Esophagus squamous epithelium (tissue), 4 donors: ENCODE measurements around the gene ABCA1.
"Not testable (repeated sequence)": the region's sequence is repeated elsewhere in the genome, so short reads cannot be mapped to it uniquely, and the experiment has no call there.

Experiments used
- POLR2A ChIP-seq, 4 donors: fragments of 450-650 bp; IDR thresholded peaks; one replicate each; pipeline ENCODE4 v1.6.1; 2017; ENCODE audit warnings: antibody characterized with exemption in 4 of 4, mild to moderate bottlenecking in 4 of 4, moderate library complexity in 3 of 4
- TF ChIP-seq, protein P1 (sequence below), 6 experiments: fragments of 450-650 bp in 4 of 6; fragments of 200-600 bp in 2 of 6; sonication (generic) in 2 of 6; IDR thresholded peaks; one replicate each; pipeline ENCODE4 v1.5.1; 2016 to 2019; ENCODE audit warnings: antibody characterized with exemption in 6 of 6, mild to moderate bottlenecking in 4 of 6, moderate library complexity in 4 of 6

- TF ChIP-seq, protein P1, sequence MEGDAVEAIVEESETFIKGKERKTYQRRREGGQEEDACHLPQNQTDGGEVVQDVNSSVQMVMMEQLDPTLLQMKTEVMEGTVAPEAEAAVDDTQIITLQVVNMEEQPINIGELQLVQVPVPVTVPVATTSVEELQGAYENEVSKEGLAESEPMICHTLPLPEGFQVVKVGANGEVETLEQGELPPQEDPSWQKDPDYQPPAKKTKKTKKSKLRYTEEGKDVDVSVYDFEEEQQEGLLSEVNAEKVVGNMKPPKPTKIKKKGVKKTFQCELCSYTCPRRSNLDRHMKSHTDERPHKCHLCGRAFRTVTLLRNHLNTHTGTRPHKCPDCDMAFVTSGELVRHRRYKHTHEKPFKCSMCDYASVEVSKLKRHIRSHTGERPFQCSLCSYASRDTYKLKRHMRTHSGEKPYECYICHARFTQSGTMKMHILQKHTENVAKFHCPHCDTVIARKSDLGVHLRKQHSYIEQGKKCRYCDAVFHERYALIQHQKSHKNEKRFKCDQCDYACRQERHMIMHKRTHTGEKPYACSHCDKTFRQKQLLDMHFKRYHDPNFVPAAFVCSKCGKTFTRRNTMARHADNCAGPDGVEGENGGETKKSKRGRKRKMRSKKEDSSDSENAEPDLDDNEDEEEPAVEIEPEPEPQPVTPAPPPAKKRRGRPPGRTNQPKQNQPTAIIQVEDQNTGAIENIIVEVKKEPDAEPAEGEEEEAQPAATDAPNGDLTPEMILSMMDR (IDR thresholded peaks at IDR 0.05) = not testable (repeated sequence)
- not testable (repeated sequence) for TF ChIP-seq POLR2A (IDR thresholded peaks at IDR 0.05)
Measured at GRCh38 chr9:104933091-104933490, 5.1 kb upstream of the ABCA1 start.
